ENCODE measurements around the gene CRELD1. TPM values are rescaled to one million over a fixed set of nuclear protein-coding genes. Genes with fewer than 3 reads are reported as not detected.
"Not testable (repeated sequence)": the region's sequence is repeated elsewhere in the genome, so short reads cannot be mapped to it uniquely, and the experiment has no call there.

Gene CRELD1
- total RNA-seq, 6 experiments from 2014 or later = 22.4 to 43.5 (median 30.5) TPM

GRCh38 chr3:9893739-9894138, 39.9 kb upstream of the CRELD1 start:
- Histone ChIP-seq H3K36me3 (peaks cover 0 to 10% (median 0%) of the 10 kb centered on the region in 4 donors), H3K4me3 (no peak overlapping the region), H3K4me1 (peaks cover 0 to 39% (median 9%) of the 10 kb centered on the region in 4 donors), H3K27ac (no peak overlapping the region), H3K27me3 (no peaks in the 10 kb centered on the region), H3K9me3 (no peaks in the 10 kb centered on the region)
- intact Hi-C loops (cut with DNase I) = no loop called here
- TF ChIP-seq POLR2A (IDR thresholded peaks at IDR 0.05) (no peak), CTCF (IDR thresholded peaks at IDR 0.05) (no peak)
- 33% methylated on average over 1 of the region's 1 CpG for WGBS (ENCODE audit: insufficient coverage, low coverage, low lambda C conversion rate, missing lambda C conversion rate)
- DNase-seq (no peak), ATAC-seq (no peak)

- H3K4me3 ChIP-seq; H3K27me3 ChIP-seq; ATAC-seq; H3K27ac ChIP-seq; H3K36me3 ChIP-seq; H3K9me3 ChIP-seq; DNase-seq; intact Hi-C loops (cut with DNase I): not testable (repeated sequence)
- H3K4me1 ChIP-seq = peaks cover 0 to 40% (median 9%) of the 10 kb centered on the region in 4 donors
- 86% methylated on average over 1 of the region's 3 CpGs for WGBS (ENCODE audit: insufficient coverage, low coverage, low lambda C conversion rate, missing lambda C conversion rate)
Observed at GRCh38 chr3:9895715-9896114, 37.9 kb upstream of the CRELD1 start.

GRCh38 chr3:9896755-9897407, 36.8 kb upstream of the CRELD1 start:
- ATAC-seq = peak; percentile 34 to 70 (median 57)
- DNase-seq = peak; percentile 26 to 67 (median 65)
- Histone ChIP-seq H3K27ac (peak overlapping the region; percentile 28 to 69 (median 61)), H3K4me1 (peaks cover 0 to 40% (median 7%) of the 10 kb centered on the region in 4 donors)
- 39% methylated on average over 8 of the region's 10 CpGs for WGBS (ENCODE audit: insufficient coverage, low coverage, low lambda C conversion rate, missing lambda C conversion rate)
- H3K9me3 ChIP-seq; H3K27me3 ChIP-seq; H3K4me3 ChIP-seq; intact Hi-C loops (cut with DNase I); H3K36me3 ChIP-seq: not testable (repeated sequence)

- TF ChIP-seq POLR2A (IDR thresholded peaks at IDR 0.05) (no peak), CTCF (IDR thresholded peaks at IDR 0.05) (no peak)
- ATAC-seq (peak; percentile 83 to 89 (median 84)), DNase-seq (peak; percentile 52 to 87 (median 80))
- Histone ChIP-seq H3K4me1 (peaks cover 0 to 40% (median 9%) of the 10 kb centered on the region in 4 donors), H3K36me3 (peaks cover 0 to 8% (median 0%) of the 10 kb centered on the region in 4 donors), H3K27ac (peak overlapping the region; percentile 28 to 69 (median 61)), H3K9me3 (no peaks in the 10 kb centered on the region), H3K4me3 (peak overlapping the region in 1 of 3 donors; percentile 8), H3K27me3 (no peaks in the 10 kb centered on the region)
- 11% methylated on average over 3 of the region's 4 CpGs for WGBS (ENCODE audit: insufficient coverage, low coverage, low lambda C conversion rate, missing lambda C conversion rate)
- intact Hi-C loops (cut with DNase I) = no loop called here
Observed at GRCh38 chr3:9897408-9898372, 35.9 kb upstream of the CRELD1 start.

GRCh38 chr3:9898467-9899241, 35.0 kb upstream of the CRELD1 start:
- Histone ChIP-seq H3K9me3 (no peaks in the 10 kb centered on the region), H3K4me1 (peaks cover 0 to 49% (median 13%) of the 10 kb centered on the region in 4 donors), H3K36me3 (no peaks in the 10 kb centered on the region), H3K27ac (peak overlapping the region in 2 of 3 donors; percentile 60 to 69), H3K4me3 (peak overlapping the region in 1 of 3 donors; percentile 8), H3K27me3 (no peaks in the 10 kb centered on the region)
- intact Hi-C loops (cut with DNase I) = no loop called here
- peak in 2 of 3 donors; percentile 62 to 63 for DNase-seq
- TF ChIP-seq POLR2A (IDR thresholded peaks at IDR 0.05) (no peak), CTCF (IDR thresholded peaks at IDR 0.05) (no peak)
- peak; percentile 4 to 30 (median 11) for ATAC-seq
- WGBS (ENCODE audit: insufficient coverage, low coverage, low lambda C conversion rate, missing lambda C conversion rate) = 25% methylated on average over 8 of the region's 8 CpGs

Measured in right lobe of liver (tissue), 6 donors.